ENCODE measurements around the gene TNPO1.
"Not testable (repeated sequence)": the region's sequence is repeated elsewhere in the genome, so short reads cannot be mapped to it uniquely, and the experiment has no call there.

Gene TNPO1

GRCh38 chr5:72925336-72926010 is 109.0 kb downstream of the TNPO1 start:
- TF ChIP-seq CTCF (IDR thresholded peaks at IDR 0.05; ENCODE audit: low read length) (no peak), EZH2 (IDR thresholded peaks at IDR 0.05; ENCODE audit: borderline replicate concordance, low read length) (no peak)
- no peaks in the 10 kb centered on the region for H3K36me3 ChIP-seq (ENCODE audit: insufficient read depth, low read length)
- H3K4me3 ChIP-seq (ENCODE audit: low read depth, low read length, poor library complexity, severe bottlenecking), result no peak overlapping the region
- no peaks in the 10 kb centered on the region for H3K27me3 ChIP-seq (ENCODE audit: insufficient read depth, low read length)
- no peaks in the 10 kb centered on the region for H3K4me1 ChIP-seq (ENCODE audit: insufficient read depth, low read length, severe bottlenecking)
- H2AFZ ChIP-seq (ENCODE audit: low read length), result no peak overlapping the region
- H3F3A ChIP-seq (ENCODE audit: insufficient read depth, low read length), result no peaks in the 10 kb centered on the region
- H3K9me2 ChIP-seq (ENCODE audit: low read depth, low read length), result no peaks in the 10 kb centered on the region
- no peaks in the 10 kb centered on the region for H3K79me2 ChIP-seq (ENCODE audit: insufficient read depth, low read length)
- H4K20me1 ChIP-seq (ENCODE audit: insufficient read depth, low read length), result no peaks in the 10 kb centered on the region
- H3K9me3 ChIP-seq (ENCODE audit: low read length), result no peaks in the 10 kb centered on the region
- no peak overlapping the region for H3K27ac ChIP-seq (ENCODE audit: low read depth, low read length, poor library complexity, severe bottlenecking)
- no peak overlapping the region for H3K9ac ChIP-seq (ENCODE audit: low read length)
- H3K4me2 ChIP-seq (ENCODE audit: low read length), result no peak overlapping the region

DNA sequence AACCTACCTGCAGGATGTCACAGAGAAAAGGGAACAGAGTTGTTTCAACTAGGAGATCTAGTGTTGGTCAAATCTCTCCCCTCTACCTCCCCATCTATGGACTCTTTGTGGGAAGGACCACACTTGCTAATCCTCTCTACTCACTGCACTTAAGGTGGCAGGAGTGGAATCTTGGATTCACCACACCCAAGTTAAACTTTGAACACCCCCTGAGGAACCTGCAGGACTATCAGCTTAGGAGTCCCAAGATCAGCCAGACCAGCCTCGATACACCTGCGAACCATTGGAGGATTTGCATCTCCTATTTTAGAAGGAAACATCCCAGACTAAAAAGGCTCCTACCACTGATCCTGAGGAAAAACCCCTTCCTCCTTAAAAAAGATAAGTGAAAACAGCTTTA is 116.2 kb downstream of the TNPO1 start:
- not testable (repeated sequence) for H2AFZ ChIP-seq (ENCODE audit: low read length); H3K27ac ChIP-seq (ENCODE audit: low read depth, low read length, poor library complexity, severe bottlenecking); H3K9ac ChIP-seq (ENCODE audit: low read length); H3F3A ChIP-seq (ENCODE audit: insufficient read depth, low read length); H3K9me2 ChIP-seq (ENCODE audit: low read depth, low read length); H3K36me3 ChIP-seq (ENCODE audit: insufficient read depth, low read length); H3K4me3 ChIP-seq (ENCODE audit: low read depth, low read length, poor library complexity, severe bottlenecking); H3K4me2 ChIP-seq (ENCODE audit: low read length); H3K79me2 ChIP-seq (ENCODE audit: insufficient read depth, low read length); H3K9me3 ChIP-seq (ENCODE audit: low read length); H4K20me1 ChIP-seq (ENCODE audit: insufficient read depth, low read length); H3K4me1 ChIP-seq (ENCODE audit: insufficient read depth, low read length, severe bottlenecking); H3K27me3 ChIP-seq (ENCODE audit: insufficient read depth, low read length)

DNA sequence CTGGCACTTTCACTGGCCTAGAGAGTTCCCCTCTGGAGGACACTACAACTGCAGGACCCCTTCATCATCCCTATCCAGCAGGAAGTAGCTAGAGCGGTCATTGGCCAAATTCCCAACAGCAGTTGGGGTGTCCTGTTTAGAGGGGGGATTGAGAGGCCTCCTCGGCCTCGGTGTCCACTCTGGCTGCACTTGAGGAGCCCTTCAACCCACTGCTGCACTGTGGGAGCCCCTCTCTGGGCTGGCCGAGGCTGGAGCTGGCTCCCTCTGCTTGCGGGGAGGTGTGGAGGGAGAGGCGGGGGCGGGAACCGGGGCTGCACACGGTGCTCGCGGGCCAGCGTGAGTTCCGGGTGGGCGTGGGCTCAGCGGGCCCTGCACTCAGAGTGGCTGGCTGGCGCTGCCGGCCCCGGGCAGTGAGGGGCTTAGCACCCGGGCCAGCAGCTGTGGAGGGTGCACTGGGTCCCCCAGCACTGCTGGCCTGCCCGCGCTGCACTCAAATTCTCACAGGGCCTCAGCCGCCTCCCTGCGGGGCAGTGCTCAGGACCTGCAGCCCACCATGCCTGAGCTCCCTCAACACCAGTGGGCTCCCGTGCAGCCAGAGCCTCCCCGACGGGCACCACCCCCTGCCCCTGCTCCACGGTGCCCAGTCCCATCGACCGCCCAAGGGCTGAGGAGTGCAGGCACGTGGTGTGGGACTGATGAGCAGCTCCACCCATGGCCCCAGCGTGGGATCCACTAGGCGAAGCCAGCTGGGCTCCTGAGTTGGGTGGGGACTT is 118.7 kb downstream of the TNPO1 start:
- H2AFZ ChIP-seq (ENCODE audit: low read length); H3K79me2 ChIP-seq (ENCODE audit: insufficient read depth, low read length); H3K36me3 ChIP-seq (ENCODE audit: insufficient read depth, low read length); H3K9ac ChIP-seq (ENCODE audit: low read length); H3K4me2 ChIP-seq (ENCODE audit: low read length); H3K9me3 ChIP-seq (ENCODE audit: low read length); H3K27ac ChIP-seq (ENCODE audit: low read depth, low read length, poor library complexity, severe bottlenecking); H3K9me2 ChIP-seq (ENCODE audit: low read depth, low read length); H3K4me3 ChIP-seq (ENCODE audit: low read depth, low read length, poor library complexity, severe bottlenecking); H3K4me1 ChIP-seq (ENCODE audit: insufficient read depth, low read length, severe bottlenecking); H4K20me1 ChIP-seq (ENCODE audit: insufficient read depth, low read length); H3F3A ChIP-seq (ENCODE audit: insufficient read depth, low read length); H3K27me3 ChIP-seq (ENCODE audit: insufficient read depth, low read length): not testable (repeated sequence)

DNA sequence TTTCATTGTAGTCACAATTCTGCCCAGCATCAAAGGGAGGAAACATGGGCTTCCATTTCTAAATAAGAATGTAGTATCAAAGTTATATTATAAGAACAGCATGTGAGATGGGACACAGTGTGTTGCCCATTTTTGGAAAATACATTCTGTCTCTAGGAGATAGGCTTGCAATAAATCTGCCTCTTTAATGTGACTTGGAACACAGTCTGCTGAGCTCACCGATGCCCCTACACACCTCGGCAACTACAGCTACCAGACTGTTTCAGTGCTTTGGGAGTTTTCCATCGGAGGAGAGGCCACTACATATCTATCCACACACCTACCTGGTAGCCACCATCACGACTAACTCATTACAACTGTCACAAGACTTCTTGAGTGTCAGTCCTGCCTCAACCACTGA is 120.4 kb downstream of the TNPO1 start:
- H3K4me1 ChIP-seq (ENCODE audit: insufficient read depth, low read length, severe bottlenecking), result no peaks in the 10 kb centered on the region
- H3K79me2 ChIP-seq (ENCODE audit: insufficient read depth, low read length), result no peaks in the 10 kb centered on the region
- no peak overlapping the region for H3K4me2 ChIP-seq (ENCODE audit: low read length)
- H3K9me2 ChIP-seq (ENCODE audit: low read depth, low read length), result no peaks in the 10 kb centered on the region
- no peak overlapping the region for H2AFZ ChIP-seq (ENCODE audit: low read length)
- H4K20me1 ChIP-seq (ENCODE audit: insufficient read depth, low read length), result no peaks in the 10 kb centered on the region
- no peaks in the 10 kb centered on the region for H3K9me3 ChIP-seq (ENCODE audit: low read length)
- TF ChIP-seq CTCF (IDR thresholded peaks at IDR 0.05; ENCODE audit: low read length), result no peak
- no peak for TF ChIP-seq EZH2 (IDR thresholded peaks at IDR 0.05; ENCODE audit: borderline replicate concordance, low read length)
- H3K4me3 ChIP-seq (ENCODE audit: low read depth, low read length, poor library complexity, severe bottlenecking), result no peak overlapping the region
- H3F3A ChIP-seq (ENCODE audit: insufficient read depth, low read length), result no peaks in the 10 kb centered on the region
- no peaks in the 10 kb centered on the region; the same call in 1 of the 2 replicates for H3K36me3 ChIP-seq (ENCODE audit: insufficient read depth, low read length)
- H3K9ac ChIP-seq (ENCODE audit: low read length), result no peak overlapping the region
- no peaks in the 10 kb centered on the region for H3K27me3 ChIP-seq (ENCODE audit: insufficient read depth, low read length)
- H3K27ac ChIP-seq (ENCODE audit: low read depth, low read length, poor library complexity, severe bottlenecking), result no peak overlapping the region

Measured in OCI-LY1 (cell line).